Mesenchymal stem cell (in vitro differentiated cells and primary cell): ENCODE results near the gene TTC9B.

Source experiments
- DNase-seq: peaks from one replicate; pipeline ENCODE4 v3.0.0-alpha.2; 2013
- H2AFZ ChIP-seq: one replicate; pipeline ENCODE4 v1.6.1; 2013; ENCODE audit warnings: low read depth, mild to moderate bottlenecking, control low read depth, inconsistent platforms, low read length, moderate library complexity
- H2AK5ac ChIP-seq: 2 replicates; pipeline ENCODE4 v1.6.1; 2013; ENCODE audit warnings: low read length, moderate library complexity, mild to moderate bottlenecking, inconsistent platforms; ENCODE audit not compliant: severe bottlenecking
- H2BK120ac ChIP-seq: one replicate; pipeline ENCODE4 v1.6.1; 2013; ENCODE audit warnings: low read depth, mild to moderate bottlenecking, inconsistent platforms, low read length, moderate library complexity
- H2BK12ac ChIP-seq, 2 experiments: one replicate each; pipeline ENCODE4 v1.6.1; 2013; ENCODE audit warnings: inconsistent platforms in 2 of 2, low read length in 2 of 2, mild to moderate bottlenecking in 2 of 2, moderate library complexity in 2 of 2, control low read depth in 1 of 2
- H2BK15ac ChIP-seq: one replicate; pipeline ENCODE4 v1.6.1; 2013; ENCODE audit warnings: mild to moderate bottlenecking, low read depth, inconsistent platforms; ENCODE audit not compliant: poor library complexity, severe bottlenecking
- H2BK5ac ChIP-seq: 2 replicates; pipeline ENCODE4 v1.6.1; 2013; ENCODE audit warnings: low read depth, mild to moderate bottlenecking, low read length, control low read depth, inconsistent platforms; ENCODE audit not compliant: poor library complexity, severe bottlenecking
- H3K14ac ChIP-seq, 2 experiments: one replicate each; pipeline ENCODE4 v1.6.1; 2013; ENCODE audit warnings: inconsistent platforms in 2 of 2, low read length in 2 of 2, control low read depth in 1 of 2, mild to moderate bottlenecking in 1 of 2, moderate library complexity in 1 of 2
- H3K18ac ChIP-seq, 2 experiments: one replicate each; pipeline ENCODE4 v1.6.1; 2013; ENCODE audit warnings: inconsistent platforms in 2 of 2, low read length in 2 of 2, control low read depth in 1 of 2, low read depth in 1 of 2, mild to moderate bottlenecking in 1 of 2
- H3K23ac ChIP-seq, 2 experiments: one replicate each; pipeline ENCODE4 v1.6.1; 2013; ENCODE audit warnings: inconsistent platforms in 2 of 2, low read length in 2 of 2, mild to moderate bottlenecking in 2 of 2, moderate library complexity in 2 of 2, control low read depth in 1 of 2
- H3K27ac ChIP-seq: 2 replicates; pipeline ENCODE4 v1.5.1; 2013; ENCODE audit warnings: mild to moderate bottlenecking, moderate library complexity, low read length, control low read depth, inconsistent platforms; ENCODE audit not compliant: poor library complexity, severe bottlenecking
- H3K27me3 ChIP-seq, 2 experiments: 2 replicates each; pipeline versions ENCODE4 v1.6.1 to v1.7.0; 2013; ENCODE audit warnings: low read length in 2 of 2, mild to moderate bottlenecking in 2 of 2, moderate library complexity in 2 of 2, control low read depth in 1 of 2, inconsistent platforms in 1 of 2; ENCODE audit not compliant: control insufficient read depth in 1 of 2, insufficient read depth in 1 of 2
- H3K36me3 ChIP-seq, 2 experiments: 2 replicates each; pipeline versions ENCODE4 v1.6.1 to v1.7.0; 2013; ENCODE audit warnings: low read length in 2 of 2, control low read depth in 1 of 2, inconsistent platforms in 1 of 2, low read depth in 1 of 2, mild to moderate bottlenecking in 1 of 2; ENCODE audit not compliant: insufficient read depth in 2 of 2, control insufficient read depth in 1 of 2
- H3K4ac ChIP-seq, 2 experiments: one replicate each; pipeline ENCODE4 v1.6.1; 2013; ENCODE audit warnings: inconsistent platforms in 2 of 2, low read length in 2 of 2, mild to moderate bottlenecking in 2 of 2, moderate library complexity in 2 of 2, control low read depth in 1 of 2, low read depth in 1 of 2
- H3K4me1 ChIP-seq: 2 replicates; pipeline ENCODE4 v1.6.1; 2013; ENCODE audit warnings: low read depth, low read length, control low read depth; ENCODE audit not compliant: control insufficient read depth, insufficient read depth
- H3K4me2 ChIP-seq: 2 replicates; pipeline ENCODE4 v1.6.1; 2013; ENCODE audit warnings: low read length, mild to moderate bottlenecking, inconsistent platforms; ENCODE audit not compliant: poor library complexity, severe bottlenecking
- H3K4me3 ChIP-seq, 2 experiments: 2 replicates each; pipeline versions ENCODE4 v1.5.1 to v1.7.0; 2013; ENCODE audit warnings: low read length in 2 of 2, mild to moderate bottlenecking in 2 of 2, control low read depth in 1 of 2, low read depth in 1 of 2; ENCODE audit not compliant: insufficient read depth in 1 of 2
- H3K79me1 ChIP-seq: replicated peaks from 2 replicates; pipeline ENCODE4 v1.6.1; 2013; ENCODE audit warnings: mild to moderate bottlenecking, control low read depth, low read length, inconsistent platforms; ENCODE audit not compliant: poor library complexity, severe bottlenecking
- H3K9ac ChIP-seq: 2 replicates; pipeline ENCODE4 v1.7.0; 2013; ENCODE audit warnings: mild to moderate bottlenecking, low read length, moderate library complexity
- H3K9me3 ChIP-seq: 2 replicates; pipeline ENCODE4 v1.7.0; 2013; ENCODE audit warnings: mild to moderate bottlenecking, low read length; ENCODE audit not compliant: control insufficient read depth
- H4K8ac ChIP-seq: one replicate; pipeline ENCODE4 v1.6.1; 2013; ENCODE audit warnings: inconsistent platforms, mild to moderate bottlenecking, low read length, moderate library complexity
- H4K91ac ChIP-seq: one replicate; pipeline ENCODE4 v1.6.1; 2013; ENCODE audit warnings: mild to moderate bottlenecking, low read length, inconsistent platforms
- WGBS: methylation state at CpG from one replicate; pipeline ENCODE4 v1.1.7; 2013; ENCODE audit warnings: mixed read lengths; 5-methylcytosine and 5-hydroxymethylcytosine counted together

TTC9B gene

DNA sequence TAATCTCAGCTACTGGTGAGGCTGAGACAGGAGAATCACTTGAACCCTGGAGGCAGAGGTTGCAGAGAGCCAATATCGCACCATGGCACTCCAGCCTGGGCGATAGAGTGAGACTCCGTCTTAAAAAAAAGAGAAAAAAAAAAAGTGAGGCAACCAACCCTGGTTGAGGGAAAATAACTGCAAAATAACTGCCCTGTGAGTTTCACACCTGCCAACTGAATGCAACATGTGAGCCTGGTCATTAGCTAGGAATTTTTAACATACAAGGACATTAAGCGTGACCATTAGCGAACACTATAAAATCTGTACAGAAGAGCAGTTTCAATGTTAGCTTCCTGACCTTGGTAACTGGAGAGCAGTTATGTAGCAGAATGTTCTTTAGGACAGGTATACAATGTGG lies 10.7 kb upstream of the TTC9B start:
- Histone ChIP-seq H2BK12ac (no peak overlapping the region), H4K8ac (no peak overlapping the region), H4K91ac (no peak overlapping the region), H3K79me1 (peaks cover 6% of the 10 kb centered on the region), H3K4me1 (peaks cover 27% of the 10 kb centered on the region), H3K4me2 (no peak overlapping the region), H2BK5ac (no peak overlapping the region), H3K36me3 (peaks cover 4 to 15% of the 10 kb centered on the region in 2 experiments), H3K18ac (no peak overlapping the region), H2AFZ (no peak overlapping the region), H2AK5ac (no peak overlapping the region), H3K9ac (peak overlapping the region; percentile 40), H3K27me3 (peaks cover 0 to 4% of the 10 kb centered on the region in 2 experiments), H3K27ac (no peak overlapping the region), H3K14ac (no peak overlapping the region), H2BK120ac (no peak overlapping the region), H2BK15ac (no peak overlapping the region), H3K4ac (no peak overlapping the region), H3K23ac (no peak overlapping the region), H3K9me3 (no peaks in the 10 kb centered on the region), H3K4me3 (no peak overlapping the region)
- DNase-seq = no peak
- WGBS = 98% methylated on average over 5 of the region's 5 CpGs

DNA sequence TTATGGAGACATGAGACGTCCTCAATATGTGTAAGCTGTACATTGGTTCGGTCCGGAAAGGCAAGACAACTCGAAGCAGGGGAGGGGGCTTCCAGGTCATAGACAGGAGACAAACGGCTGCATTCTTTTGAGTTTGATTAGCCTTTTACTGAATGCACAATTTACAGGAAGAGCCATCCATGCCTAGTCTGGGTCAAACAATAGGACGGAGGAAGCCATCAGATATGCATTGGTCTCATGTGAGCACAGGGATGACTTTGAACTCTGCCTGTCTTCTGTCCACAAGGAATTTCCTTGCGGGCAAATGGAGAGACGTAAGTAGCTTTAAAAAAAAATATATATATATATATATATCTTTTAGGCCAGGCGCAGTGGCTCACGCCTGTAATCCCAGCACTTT lies 10.2 kb upstream of the TTC9B start:
- H2AK5ac ChIP-seq = no peak overlapping the region
- H2BK15ac ChIP-seq = no peak overlapping the region
- no peak overlapping the region for H2BK5ac ChIP-seq
- no peak overlapping the region for H3K14ac ChIP-seq
- H3K9ac ChIP-seq = no peak overlapping the region
- peaks cover 6% of the 10 kb centered on the region for H3K79me1 ChIP-seq
- no peak overlapping the region for H3K18ac ChIP-seq
- WGBS = 86% methylated on average over 6 of the region's 10 CpGs
- H4K91ac ChIP-seq = no peak overlapping the region
- peaks cover 0 to 4% of the 10 kb centered on the region in 2 experiments for H3K27me3 ChIP-seq
- no peak overlapping the region for H3K23ac ChIP-seq
- H2BK120ac ChIP-seq = no peak overlapping the region
- no peak for DNase-seq
- no peak overlapping the region for H2BK12ac ChIP-seq
- no peak overlapping the region for H3K4ac ChIP-seq
- no peaks in the 10 kb centered on the region for H3K9me3 ChIP-seq
- H2AFZ ChIP-seq = no peak overlapping the region
- H3K4me1 ChIP-seq = peaks cover 27% of the 10 kb centered on the region
- no peak overlapping the region for H3K4me3 ChIP-seq
- no peak overlapping the region for H3K27ac ChIP-seq
- H4K8ac ChIP-seq = no peak overlapping the region
- H3K4me2 ChIP-seq = no peak overlapping the region
- H3K36me3 ChIP-seq = peaks cover 2 to 10% of the 10 kb centered on the region in 2 experiments

DNA sequence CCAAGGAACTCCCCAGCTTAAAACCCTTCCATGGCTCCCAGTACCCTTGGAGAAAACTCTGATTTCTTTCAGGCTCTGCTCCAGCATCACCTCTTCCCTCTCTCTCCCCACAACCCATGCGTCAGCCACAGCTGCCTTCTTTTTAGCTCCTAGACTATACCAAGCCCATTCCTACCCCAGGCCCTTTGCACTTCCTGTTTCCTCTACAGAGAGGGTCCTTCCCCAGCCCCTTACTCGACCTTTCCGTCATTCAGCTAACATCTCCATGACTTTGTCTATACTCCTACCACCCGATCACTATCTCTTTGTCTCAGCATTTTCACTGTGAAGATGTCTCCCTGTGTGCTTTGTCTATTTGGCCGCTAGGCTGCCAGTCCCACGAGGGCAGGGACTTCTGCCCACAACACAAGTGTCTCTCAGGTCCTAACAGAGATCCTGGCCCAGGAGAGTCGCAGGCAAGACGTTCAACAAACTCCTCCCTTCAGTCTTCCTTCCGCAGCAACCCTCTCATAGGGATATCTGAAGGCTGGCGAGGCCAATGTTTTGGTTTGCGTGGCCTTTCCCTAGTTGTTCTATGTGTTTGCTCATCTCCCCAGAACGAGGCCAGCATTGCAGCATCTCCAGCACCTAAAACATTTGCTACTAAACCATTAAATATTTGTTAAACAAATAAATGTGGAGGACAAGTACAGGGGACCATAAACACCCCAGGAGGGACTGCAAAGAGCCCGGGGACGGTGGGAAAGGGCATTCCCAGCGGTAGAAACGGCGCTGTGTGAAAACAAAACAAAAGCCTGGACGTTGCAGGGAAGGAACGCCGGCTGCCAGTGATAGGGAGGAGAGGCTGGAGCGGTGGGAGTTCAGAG lies 7.5 kb upstream of the TTC9B start:
- Histone ChIP-seq H3K4me2 (peak overlapping the region; percentile 61), H3K4me3 (peak overlapping the region in 1 of 2 experiments; percentile 74), H3K27me3 (peaks cover 0 to 4% of the 10 kb centered on the region in 2 experiments), H2BK15ac (no peak overlapping the region), H3K27ac (no peak overlapping the region), H3K4me1 (peaks cover 13% of the 10 kb centered on the region), H2AFZ (no peak overlapping the region), H3K36me3 (no peaks in the 10 kb centered on the region), H3K9me3 (no peaks in the 10 kb centered on the region), H2AK5ac (no peak overlapping the region), H3K23ac (no peak overlapping the region), H3K18ac (no peak overlapping the region), H4K91ac (no peak overlapping the region), H3K4ac (no peak overlapping the region), H2BK5ac (no peak overlapping the region), H3K9ac (peak overlapping the region; percentile 76), H2BK12ac (no peak overlapping the region), H2BK120ac (no peak overlapping the region), H3K79me1 (no peaks in the 10 kb centered on the region), H4K8ac (no peak overlapping the region), H3K14ac (no peak overlapping the region)
- DNase-seq = no peak
- 68% methylated on average over 18 of the region's 21 CpGs for WGBS

DNA sequence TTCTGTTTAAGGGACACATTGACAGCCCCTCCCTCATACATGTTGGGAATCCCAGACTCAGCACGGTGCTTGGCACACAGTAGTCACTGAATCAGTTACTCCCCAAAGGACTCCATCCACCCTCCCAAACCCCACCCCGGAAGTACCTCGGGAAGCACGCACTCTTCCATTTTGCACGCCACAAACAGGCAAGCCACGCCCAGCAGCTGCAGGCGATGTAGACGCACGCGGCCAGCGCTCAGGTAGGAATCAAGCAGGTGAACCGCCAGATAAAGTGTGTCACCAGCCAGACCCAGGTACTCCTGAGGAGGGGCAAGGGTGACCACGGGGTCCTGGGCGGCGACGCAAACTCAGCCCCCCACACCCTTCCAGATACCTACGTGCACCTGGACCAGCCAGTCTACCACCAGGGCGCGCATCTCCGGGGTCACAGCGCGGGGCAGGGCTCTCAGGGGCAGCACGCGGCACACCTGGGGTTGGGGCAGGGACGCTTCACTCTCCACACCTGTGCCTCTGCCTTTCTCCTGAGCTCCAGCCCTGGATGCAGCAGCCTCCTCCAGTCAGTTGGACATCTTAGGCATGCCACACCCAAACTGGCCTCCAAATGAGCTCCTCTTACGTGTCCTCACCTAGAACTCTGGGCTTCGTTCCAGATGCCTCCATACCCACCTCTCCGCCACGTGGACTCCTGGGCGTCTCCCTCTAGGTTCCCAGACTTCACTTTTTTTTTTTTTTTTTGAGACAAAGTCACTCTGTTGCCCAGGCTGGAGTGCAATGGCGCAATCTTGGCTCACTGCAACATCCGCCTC lies 6.4 kb upstream of the TTC9B start:
- H2AFZ ChIP-seq = no peak overlapping the region
- H2BK5ac ChIP-seq = no peak overlapping the region
- H2BK12ac ChIP-seq = no peak overlapping the region
- no peak overlapping the region for H4K8ac ChIP-seq
- no peak for DNase-seq
- no peaks in the 10 kb centered on the region for H3K79me1 ChIP-seq
- no peak overlapping the region for H3K4ac ChIP-seq
- H3K27ac ChIP-seq = no peak overlapping the region
- H3K36me3 ChIP-seq = no peaks in the 10 kb centered on the region
- H3K18ac ChIP-seq = no peak overlapping the region
- no peak overlapping the region for H3K9ac ChIP-seq
- no peak overlapping the region for H3K4me3 ChIP-seq
- WGBS = 93% methylated on average over 32 of the region's 32 CpGs
- no peak overlapping the region for H2BK120ac ChIP-seq
- H2AK5ac ChIP-seq = no peak overlapping the region
- no peak overlapping the region for H2BK15ac ChIP-seq
- peaks cover 16% of the 10 kb centered on the region for H3K4me1 ChIP-seq
- H3K14ac ChIP-seq = no peak overlapping the region
- H3K4me2 ChIP-seq = no peak overlapping the region
- H3K23ac ChIP-seq = no peak overlapping the region
- peaks cover 0 to 4% of the 10 kb centered on the region in 2 experiments for H3K27me3 ChIP-seq
- H4K91ac ChIP-seq = no peak overlapping the region
- H3K9me3 ChIP-seq = no peaks in the 10 kb centered on the region
